Measurements from ENCODE around the gene DPP6.

GRCh38 chr7:154685564-154685901 is 633.3 kb downstream of the DPP6 start:
- no peak for TF ChIP-seq CTCF (IDR thresholded peaks at IDR 0.05; ENCODE audit: insufficient read depth, low read depth, low read length)
- TF ChIP-seq EZH2 (IDR thresholded peaks at IDR 0.05; ENCODE audit: insufficient read depth, low read length), result no peak
